Umbilical cord (tissue), 2 donors: ENCODE results near the gene LAMA3. TPM values are rescaled to one million over a fixed set of nuclear protein-coding genes. Genes with fewer than 3 reads are reported as not detected.
A peak's percentile ranks its signal among the peaks of the same experiment; 100 is the strongest.
"Not testable (repeated sequence)": the region's sequence is repeated elsewhere in the genome, so short reads cannot be mapped to it uniquely, and the experiment has no call there.

Source experiments
- DNase-seq: peaks from one replicate; pipeline ENCODE4 v3.0.0-alpha.2; 2015; ENCODE audit warnings: low spot score
- total RNA-seq: library from RNA; depleted of rRNA; stranded (reverse); fragments of >200 nt; gene quantifications from one replicate; pipeline ENCODE4 v1.2.3, GENCODE V29; 2014; ENCODE audit warnings: low replicate concordance; ENCODE audit not compliant: insufficient read depth

The LAMA3 gene
- total RNA-seq, 1 donor from 2014 or later = 50.6 TPM

- DNase-seq = no peak
Measured at GRCh38 chr18:23731861-23732260, 42.6 kb downstream of the LAMA3 start.

GRCh38 chr18:23732439-23732838, 43.2 kb downstream of the LAMA3 start:
- no peak for DNase-seq

GRCh38 chr18:23733265-23733664, 44.0 kb downstream of the LAMA3 start:
- not testable (repeated sequence) for DNase-seq

- no peak for DNase-seq
Measured at GRCh38 chr18:23733895-23734294, 44.6 kb downstream of the LAMA3 start.

GRCh38 chr18:23735021-23735464, 45.8 kb downstream of the LAMA3 start:
- peak; percentile 7 for DNase-seq

GRCh38 chr18:23737578-23737977, 48.3 kb downstream of the LAMA3 start:
- peak; percentile 13 for DNase-seq

- no peak for DNase-seq
Measured at GRCh38 chr18:23738151-23738550, 48.9 kb downstream of the LAMA3 start.

- no peak for DNase-seq
Measured at GRCh38 chr18:23738575-23738974, 49.3 kb downstream of the LAMA3 start.

- peak; percentile 79 for DNase-seq
Measured at GRCh38 chr18:23740105-23740830, 51.0 kb downstream of the LAMA3 start.

GRCh38 chr18:23741967-23742366, 52.7 kb downstream of the LAMA3 start:
- not testable (repeated sequence) for DNase-seq

- DNase-seq = peak; percentile 57
Measured at GRCh38 chr18:23743733-23744333, 54.6 kb downstream of the LAMA3 start.

- DNase-seq = no peak
Measured at GRCh38 chr18:23745366-23745765, 56.1 kb downstream of the LAMA3 start.

- no peak for DNase-seq
Measured at GRCh38 chr18:23746851-23747250, 57.6 kb downstream of the LAMA3 start.

GRCh38 chr18:23752363-23752762, 63.1 kb downstream of the LAMA3 start:
- no peak for DNase-seq

- DNase-seq = peak; percentile 88
Measured at GRCh38 chr18:23752796-23753195, 63.5 kb downstream of the LAMA3 start.

GRCh38 chr18:23756590-23757436, 67.6 kb downstream of the LAMA3 start:
- DNase-seq = no peak

- DNase-seq = no peak
Measured at GRCh38 chr18:23757437-23757733, 68.1 kb downstream of the LAMA3 start.

GRCh38 chr18:23758281-23758680, 69.0 kb downstream of the LAMA3 start:
- no peak for DNase-seq

GRCh38 chr18:23761941-23762340, 72.7 kb downstream of the LAMA3 start:
- DNase-seq = no peak

GRCh38 chr18:23763343-23763742, 74.1 kb downstream of the LAMA3 start:
- no peak for DNase-seq

GRCh38 chr18:23765931-23766330, 76.7 kb downstream of the LAMA3 start:
- DNase-seq = no peak

GRCh38 chr18:23772327-23773024, 83.2 kb downstream of the LAMA3 start:
- no peak for DNase-seq
